GM12878 (cell line): ENCODE measurements around the gene ZFP91. TPM values are rescaled to one million over a fixed set of nuclear protein-coding genes. Genes with fewer than 3 reads are reported as not detected.

ENCODE experiments used
- BRCA1 ChIP-seq: IDR thresholded peaks from 2 replicates; pipeline ENCODE4 v1.6.1; 2011; ENCODE audit warnings: low read depth, low read length, improper control_type of control experiment
- CBFB ChIP-seq: IDR thresholded peaks from 2 replicates; pipeline ENCODE4 v1.6.1; 2016; ENCODE audit warnings: antibody characterized with exemption, low read depth
- DPF2 ChIP-seq: fragments of 450-650 bp; IDR thresholded peaks from 2 replicates; pipeline ENCODE4 v1.6.1; 2017; ENCODE audit warnings: mild to moderate bottlenecking
- E2F4 ChIP-seq: IDR thresholded peaks from 2 replicates; pipeline ENCODE4 v1.6.1; 2012; ENCODE audit warnings: low read depth, low read length, improper control_type of control experiment
- FOXM1 ChIP-seq: IDR thresholded peaks from 2 replicates; pipeline ENCODE4 v1.6.1; 2012; ENCODE audit warnings: low read depth, mild to moderate bottlenecking, inconsistent platforms, low read length, moderate library complexity
- IKZF1 ChIP-seq: fragments of 450-650 bp; conservative IDR thresholded peaks from 2 replicates; pipeline ENCODE4 v1.6.1; 2017; ENCODE audit warnings: antibody characterized with exemption, mild to moderate bottlenecking
- NRF1 ChIP-seq: conservative IDR thresholded peaks from 2 replicates; pipeline ENCODE4 v1.6.1; 2011; ENCODE audit warnings: mild to moderate bottlenecking, low read depth, low read length, improper control_type of control experiment
- PKNOX1 ChIP-seq: fragments of 450-650 bp; IDR thresholded peaks from 2 replicates; pipeline ENCODE4 v1.6.1; 2016; ENCODE audit warnings: mild to moderate bottlenecking
- POLR2A ChIP-seq: IDR thresholded peaks from 2 replicates; pipeline ENCODE4 v1.6.1; 2011; ENCODE audit warnings: low read depth, mild to moderate bottlenecking, low read length
- RELB ChIP-seq: fragments of 450-650 bp; IDR thresholded peaks from 2 replicates; pipeline ENCODE4 v1.6.1; 2017; ENCODE audit warnings: low read depth, mild to moderate bottlenecking, moderate library complexity
- SMAD5 ChIP-seq: IDR thresholded peaks from 2 replicates; pipeline ENCODE4 v1.6.1; 2016; ENCODE audit warnings: antibody characterized with exemption, low read depth
- TAF1 ChIP-seq: IDR thresholded peaks from 2 replicates; pipeline ENCODE4 v1.6.1; 2011; ENCODE audit warnings: mild to moderate bottlenecking, low read depth, low read length, borderline replicate concordance
- YY1 ChIP-seq: IDR thresholded peaks from 2 replicates; pipeline ENCODE4 v1.6.1; 2011; ENCODE audit warnings: low read depth, mild to moderate bottlenecking, low read length
- ZNF384 ChIP-seq: IDR thresholded peaks from 2 replicates; pipeline ENCODE4 v1.6.1; 2012; ENCODE audit warnings: low read depth, mild to moderate bottlenecking, low read length, improper control_type of control experiment, borderline replicate concordance
- ZZZ3 ChIP-seq: IDR thresholded peaks from 2 replicates; pipeline ENCODE4 v1.6.1; 2011; ENCODE audit warnings: low read depth; ENCODE audit not compliant: control insufficient read depth, insufficient read length
- polyA plus RNA-seq, 11 experiments: library from polyadenylated mRNA; depleted of rRNA in 4 of 11; unstranded in 6 of 11; stranded (reverse) in 5 of 11; fragments of >200 nt; fragmentation: Nextera tagmentation in 4 of 11; fragmentation: Illumina TruSeq in 1 of 11; extraction: Ambion mirVana in 4 of 11; extraction: Trizol in 1 of 11; gene quantifications; 1 replicate in 1 of 11; 2 replicates in 10 of 11; pipeline versions ENCODE4 v1.2.1 to v1.2.3, GENCODE V29; 2011 to 2016; ENCODE audit warnings: inconsistent platforms in 2 of 11, missing spikeins in 2 of 11, low read depth in 1 of 11
- total RNA-seq, 4 experiments: library from RNA; depleted of rRNA in 3 of 4; stranded (reverse); fragments of >200 nt in 3 of 4; fragmentation: Illumina TruSeq in 1 of 4; extraction: Trizol in 1 of 4; gene quantifications; 2 replicates each; pipeline versions ENCODE4 v1.2.1 to v1.2.3, GENCODE V29; 2013 to 2021

The ZFP91 gene
- total and polyA plus RNA-seq, 10 of the 15 experiments (the other 5 are each of a cell fraction or from before 2014, with no cell fraction given), result 12.9 to 54.1 (median 31.7) TPM

- TF ChIP-seq DPF2 (peak; percentile 41; the same call in 1 of the 2 replicates), BRCA1 (no peak), PKNOX1 (peak; percentile 82), NRF1 (no peak), SMAD5 (peak; percentile 86; the same call in 1 of the 2 replicates), FOXM1 (peak; percentile 53; the same call in 1 of the 2 replicates), TAF1 (peak; percentile 89), IKZF1 (peak; percentile 72), YY1 (peak; percentile 27; the same call in 1 of the 2 replicates), POLR2A (peak; percentile 94), CBFB (peak; percentile 92), ZZZ3 (no peak), ZNF384 (peak; percentile 96), RELB (peak; percentile 40; the same call in 1 of the 2 replicates), E2F4 (no peak)
These were observed 3.4 kb upstream of the ZFP91 start, which contains the start of gene LPXN (continued) for GRCh38 chr11:58575377-58576020.
